Muscle of leg (tissue), 11 donors: ENCODE results near the gene PFKFB4. TPM values are rescaled to one million over a fixed set of nuclear protein-coding genes. Genes with fewer than 3 reads are reported as not detected.

Experiments used
- DNase-seq: peaks from one replicate; pipeline ENCODE4 v3.0.0; 2013
- H3K27ac ChIP-seq: one replicate; pipeline ENCODE4 v1.5.1; 2013; ENCODE audit warnings: mild to moderate bottlenecking, low read length, control low read depth
- H3K27me3 ChIP-seq: one replicate; pipeline ENCODE4 v1.6.1; 2013; ENCODE audit warnings: low read length; ENCODE audit not compliant: control insufficient read depth, insufficient read depth
- H3K36me3 ChIP-seq: one replicate; pipeline ENCODE4 v1.6.1; 2013; ENCODE audit warnings: low read length; ENCODE audit not compliant: control insufficient read depth, insufficient read depth
- H3K4me1 ChIP-seq: one replicate; pipeline ENCODE4 v1.6.1; 2013; ENCODE audit warnings: low read length; ENCODE audit not compliant: control insufficient read depth, insufficient read depth
- H3K4me3 ChIP-seq: one replicate; pipeline ENCODE4 v1.5.1; 2013; ENCODE audit warnings: low read length, control low read depth
- H3K9me3 ChIP-seq: replicated peaks from 2 replicates; pipeline ENCODE4 v1.6.1; 2013; ENCODE audit warnings: low read depth, low read length; ENCODE audit not compliant: control insufficient read depth
- WGBS: methylation state at CpG from one replicate; pipeline ENCODE4 v1.1.5; 2013; ENCODE audit warnings: missing lambda C conversion rate; ENCODE audit not compliant: insufficient coverage; 5-methylcytosine and 5-hydroxymethylcytosine counted together
- polyA plus RNA-seq, 8 donors: library from polyadenylated mRNA; unstranded; fragments of 120-200 nt; gene quantifications; one replicate each; pipeline versions ENCODE4 v1.2.1 to v1.2.3, GENCODE V29; 2013; ENCODE audit warnings: inconsistent platforms in 1 of 8, low replicate concordance in 1 of 8; ENCODE audit not compliant: insufficient read length in 8 of 8, insufficient read depth in 1 of 8
- total RNA-seq: library from RNA; stranded (reverse); fragments of 120-200 nt; gene quantifications from one replicate; pipeline ENCODE4 v1.2.4, GENCODE V29; 2013

PFKFB4 gene
- total and polyA plus RNA-seq, 9 donors = 3.7 to 5.9 (median 4.8) TPM

DNA sequence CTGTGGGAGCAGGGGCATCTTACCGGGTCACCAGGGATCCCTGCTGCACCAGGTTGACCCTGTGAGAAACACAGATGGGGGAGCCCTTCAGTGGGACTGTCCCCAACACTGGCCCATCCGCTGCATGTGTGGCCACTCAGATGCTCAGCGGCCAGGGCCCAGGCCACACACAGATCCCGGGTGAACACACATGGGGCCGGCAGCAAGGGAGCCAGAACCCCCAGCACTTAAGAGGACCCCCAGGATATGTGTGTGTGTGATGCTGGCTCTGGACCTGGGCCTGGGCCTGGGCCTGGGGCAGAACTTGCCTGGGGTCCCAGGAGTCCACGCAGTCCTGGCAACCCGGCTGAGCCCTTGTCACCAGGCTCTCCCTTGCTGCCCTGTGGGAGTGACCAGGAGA lies 11.9 kb upstream of the PFKFB4 start:
- Histone ChIP-seq H3K36me3 (no peaks in the 10 kb centered on the region), H3K4me1 (peaks cover 17% of the 10 kb centered on the region), H3K9me3 (no peaks in the 10 kb centered on the region), H3K27ac (no peak overlapping the region), H3K27me3 (no peaks in the 10 kb centered on the region), H3K4me3 (no peak overlapping the region)
- WGBS = 85% methylated on average over 7 of the region's 7 CpGs
- no peak for DNase-seq

DNA sequence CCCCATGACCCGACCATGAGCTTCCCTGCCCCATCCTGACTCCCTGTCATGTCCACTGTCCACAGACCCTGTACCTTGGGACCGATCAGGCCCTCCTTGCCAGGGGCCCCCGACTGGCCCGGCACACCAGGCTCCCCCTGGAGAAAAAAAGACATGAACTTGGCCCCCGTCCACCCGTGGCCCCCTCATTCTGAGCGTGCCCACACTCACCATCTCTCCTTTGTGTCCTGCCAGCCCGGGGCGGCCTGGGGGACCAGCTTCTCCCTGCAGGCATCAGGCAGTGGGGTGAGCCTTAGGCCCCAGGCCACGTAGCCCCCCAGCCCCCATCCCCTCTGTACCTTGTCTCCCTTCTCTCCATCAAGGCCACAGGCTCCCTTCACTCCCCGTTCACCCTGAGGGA lies 10.9 kb upstream of the PFKFB4 start:
- peaks cover 18% of the 10 kb centered on the region for H3K4me1 ChIP-seq
- H3K4me3 ChIP-seq = no peak overlapping the region
- no peaks in the 10 kb centered on the region for H3K36me3 ChIP-seq
- no peak overlapping the region for H3K27ac ChIP-seq
- 100% methylated on average over 4 of the region's 11 CpGs for WGBS
- no peak for DNase-seq
- no peaks in the 10 kb centered on the region for H3K27me3 ChIP-seq
- no peaks in the 10 kb centered on the region for H3K9me3 ChIP-seq

GRCh38 chr3:48567090-48567489 lies 10.5 kb upstream of the PFKFB4 start:
- DNase-seq = no peak
- H3K9me3 ChIP-seq = no peaks in the 10 kb centered on the region
- 89% methylated on average over 5 of the region's 5 CpGs for WGBS
- no peak overlapping the region for H3K27ac ChIP-seq
- no peaks in the 10 kb centered on the region for H3K36me3 ChIP-seq
- H3K4me1 ChIP-seq = peaks cover 18% of the 10 kb centered on the region
- H3K27me3 ChIP-seq = no peaks in the 10 kb centered on the region
- no peak overlapping the region for H3K4me3 ChIP-seq

DNA sequence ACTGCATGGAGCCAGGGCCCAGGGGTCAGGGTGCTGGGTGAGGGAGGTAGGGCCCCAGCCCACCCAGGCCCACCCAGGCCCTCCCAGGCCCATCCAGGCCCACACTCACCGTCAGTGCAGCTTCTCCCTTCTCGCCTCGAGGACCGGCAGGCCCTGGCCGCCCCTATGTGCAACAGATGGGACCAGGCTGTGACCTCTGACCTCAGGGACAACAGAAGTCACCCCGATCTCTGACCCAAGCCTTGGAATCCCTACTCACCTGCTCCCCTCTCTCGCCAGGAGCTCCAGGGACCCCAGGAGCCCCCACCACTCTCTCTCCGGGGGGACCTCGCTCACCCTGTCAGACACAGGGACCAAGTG lies 9.8 kb upstream of the PFKFB4 start:
- no peaks in the 10 kb centered on the region for H3K9me3 ChIP-seq
- no peak overlapping the region for H3K4me3 ChIP-seq
- H3K36me3 ChIP-seq = no peaks in the 10 kb centered on the region
- H3K4me1 ChIP-seq = peaks cover 20% of the 10 kb centered on the region
- no peak for DNase-seq
- H3K27me3 ChIP-seq = no peaks in the 10 kb centered on the region
- 76% methylated on average over 3 of the region's 9 CpGs for WGBS
- H3K27ac ChIP-seq = no peak overlapping the region

DNA sequence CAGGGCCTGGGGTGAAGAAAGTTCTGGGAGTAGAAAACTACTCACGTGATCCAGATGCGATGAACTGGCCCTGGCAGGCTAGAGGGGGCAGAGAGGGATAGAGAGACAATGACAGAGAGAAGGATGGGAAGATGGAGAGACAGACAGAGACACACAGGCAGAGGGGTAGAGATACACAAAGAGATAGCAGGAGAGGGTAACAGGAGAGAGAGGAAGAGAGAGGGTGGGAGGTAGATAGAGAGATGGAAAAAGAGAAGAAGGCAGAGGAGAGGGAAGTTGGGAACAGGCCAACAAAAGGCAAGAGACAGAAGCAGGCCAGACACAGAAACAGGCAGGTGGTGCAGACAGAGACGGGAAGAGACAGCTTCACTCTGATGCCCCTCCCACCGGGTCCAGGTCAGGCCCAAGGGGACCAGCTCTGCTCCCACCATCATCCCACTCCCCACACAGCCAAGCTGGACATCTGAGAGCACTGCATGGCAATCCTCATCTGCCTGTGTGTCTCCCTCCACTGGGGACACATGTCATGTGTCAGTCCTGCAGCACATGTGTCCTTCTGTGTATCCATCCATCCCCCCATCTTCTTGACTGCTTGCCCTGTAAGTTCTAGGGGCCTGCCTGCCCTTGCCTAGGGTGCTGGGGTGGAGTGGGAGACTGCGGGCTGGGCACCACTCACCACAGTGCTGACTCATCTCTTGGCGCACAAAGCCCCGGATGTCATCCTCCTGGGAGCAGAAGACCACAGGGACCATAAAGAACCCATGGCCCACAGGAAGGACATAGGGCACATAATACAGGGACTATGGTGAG lies 9.2 kb upstream of the PFKFB4 start:
- Histone ChIP-seq H3K27ac (no peak overlapping the region), H3K9me3 (no peaks in the 10 kb centered on the region), H3K4me3 (no peak overlapping the region), H3K4me1 (peaks cover 26% of the 10 kb centered on the region), H3K36me3 (no peaks in the 10 kb centered on the region), H3K27me3 (no peaks in the 10 kb centered on the region)
- 59% methylated on average over 6 of the region's 7 CpGs for WGBS
- no peak for DNase-seq

DNA sequence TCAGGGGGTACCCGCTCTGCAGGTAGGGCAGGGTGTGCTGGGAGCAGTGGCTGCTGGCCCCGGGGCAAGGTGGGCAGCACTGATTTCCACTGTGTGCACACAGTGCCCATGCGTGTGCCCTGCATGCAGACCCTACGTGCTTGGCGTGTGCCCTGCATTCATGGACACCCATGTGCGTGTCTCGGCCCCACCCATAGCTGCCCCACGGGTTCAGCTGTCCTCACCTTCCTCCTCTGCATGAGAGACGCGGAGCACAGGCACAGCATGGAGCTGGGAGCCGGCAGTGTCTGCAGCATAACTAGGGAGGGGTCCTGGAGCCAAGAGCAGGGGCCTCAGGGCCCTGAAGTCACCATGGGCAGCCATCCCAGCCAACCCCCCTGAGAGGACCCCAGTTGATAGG lies 8.6 kb upstream of the PFKFB4 start:
- peaks cover 32% of the 10 kb centered on the region for H3K4me1 ChIP-seq
- no peaks in the 10 kb centered on the region for H3K36me3 ChIP-seq
- DNase-seq = no peak
- no peak overlapping the region for H3K27ac ChIP-seq
- H3K4me3 ChIP-seq = no peak overlapping the region
- 71% methylated on average over 11 of the region's 11 CpGs for WGBS
- no peaks in the 10 kb centered on the region for H3K27me3 ChIP-seq
- no peaks in the 10 kb centered on the region for H3K9me3 ChIP-seq

DNA sequence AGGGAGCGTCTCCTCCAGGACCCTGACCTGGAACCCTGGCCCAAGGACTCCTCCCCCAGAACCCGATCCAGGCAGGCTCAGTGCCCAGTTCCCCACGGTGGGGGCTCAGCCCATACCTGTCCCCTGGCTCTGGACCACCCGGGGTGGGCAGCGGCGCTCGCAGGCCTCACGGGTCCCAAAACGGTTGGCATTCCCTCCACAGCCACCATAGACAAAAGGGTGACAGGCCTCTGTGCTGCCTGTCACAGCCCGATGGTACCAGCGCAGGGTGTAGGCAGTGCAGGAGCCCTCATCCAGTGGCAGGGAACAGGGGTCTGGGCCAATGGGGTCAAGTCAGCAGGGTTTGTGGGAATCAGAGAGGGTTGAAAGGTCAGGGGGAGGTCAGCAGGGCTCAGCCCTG lies 8.1 kb upstream of the PFKFB4 start:
- Histone ChIP-seq H3K9me3 (no peaks in the 10 kb centered on the region), H3K36me3 (no peaks in the 10 kb centered on the region), H3K27ac (no peak overlapping the region), H3K4me1 (peaks cover 38% of the 10 kb centered on the region), H3K4me3 (no peak overlapping the region), H3K27me3 (no peaks in the 10 kb centered on the region)
- WGBS = 78% methylated on average over 8 of the region's 11 CpGs
- no peak for DNase-seq

DNA sequence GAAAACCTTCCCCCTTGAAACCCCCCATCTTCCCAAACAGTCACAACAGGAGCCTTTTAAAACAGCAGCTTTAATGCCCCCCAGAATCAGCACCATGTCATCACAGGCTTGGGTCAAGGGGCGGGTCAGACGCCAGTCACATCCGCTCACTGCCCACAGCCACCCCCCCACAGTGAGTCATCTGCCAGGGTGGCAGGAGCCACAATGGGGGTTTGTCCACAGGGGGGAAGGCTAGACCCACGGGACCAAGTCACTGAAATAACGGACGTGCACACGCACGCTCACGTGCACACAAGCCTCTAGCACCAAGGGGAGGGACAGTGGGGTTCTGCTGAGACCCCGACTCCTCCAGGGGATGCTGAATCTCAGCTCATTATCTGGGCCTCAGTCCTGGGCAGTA lies 7.4 kb upstream of the PFKFB4 start:
- Histone ChIP-seq H3K9me3 (no peaks in the 10 kb centered on the region), H3K4me3 (no peak overlapping the region), H3K36me3 (no peaks in the 10 kb centered on the region), H3K27ac (no peak overlapping the region), H3K4me1 (peaks cover 44% of the 10 kb centered on the region), H3K27me3 (no peaks in the 10 kb centered on the region)
- 88% methylated on average over 3 of the region's 10 CpGs for WGBS
- DNase-seq = no peak

GRCh38 chr3:48563382-48563918 lies 6.8 kb upstream of the PFKFB4 start, which contains the start of gene UCN2:
TSS of gene UCN2 (minus strand) at chr3:48563781. CDS start at chr3:48563124, 657 bp downstream.
- 67% methylated on average over 4 of the region's 6 CpGs for WGBS
- Histone ChIP-seq H3K36me3 (no peaks in the 10 kb centered on the region), H3K9me3 (no peaks in the 10 kb centered on the region), H3K4me1 (peaks cover 50% of the 10 kb centered on the region), H3K27me3 (no peaks in the 10 kb centered on the region), H3K4me3 (no peak within 1 kb of the TSS), H3K27ac (no peak within 1 kb of the TSS)
- no peak for DNase-seq

DNA sequence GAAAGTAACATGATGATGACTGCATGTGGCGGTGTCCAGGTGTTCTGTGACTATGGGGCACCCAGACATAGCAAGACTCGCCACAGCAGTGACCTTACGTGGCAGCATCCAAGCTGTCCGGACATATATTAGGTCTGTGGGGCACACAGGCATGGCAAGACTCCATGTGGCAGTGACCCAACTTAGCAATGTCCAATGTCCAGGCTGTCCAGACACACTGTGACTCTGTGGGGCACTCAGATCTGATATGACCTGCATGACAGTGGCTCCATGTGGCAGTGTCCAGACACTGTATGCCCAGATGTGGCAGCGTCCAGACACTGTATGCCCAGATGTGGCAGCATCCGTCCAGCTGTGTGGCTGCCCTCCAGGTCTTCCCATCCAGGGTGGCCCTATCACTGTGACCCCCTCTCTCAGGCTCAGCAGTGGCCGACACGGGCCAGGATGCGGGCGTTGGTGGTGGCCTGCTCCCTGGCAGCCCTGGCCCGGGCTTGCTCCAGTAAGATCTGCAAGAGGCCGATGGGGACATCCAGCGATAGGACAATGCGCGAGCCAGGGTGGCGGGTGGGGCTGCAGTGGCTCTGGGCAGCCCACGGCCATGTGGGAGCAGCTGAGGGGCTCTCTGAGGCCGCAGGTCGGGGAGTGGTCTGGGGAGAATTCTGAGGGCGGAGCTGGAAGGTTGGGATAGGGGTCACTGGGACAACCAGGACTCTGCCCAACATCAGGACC lies 5.9 kb upstream of the PFKFB4 start:
- H3K4me3 ChIP-seq = no peak overlapping the region
- no peak overlapping the region for H3K27ac ChIP-seq
- H3K36me3 ChIP-seq = no peaks in the 10 kb centered on the region
- no peaks in the 10 kb centered on the region for H3K27me3 ChIP-seq
- 84% methylated on average over 20 of the region's 20 CpGs for WGBS
- no peak for DNase-seq
- H3K4me1 ChIP-seq = peaks cover 56% of the 10 kb centered on the region
- H3K9me3 ChIP-seq = no peaks in the 10 kb centered on the region
